HG02610 (cell line): ENCODE measurements around the gene IFNGR1.
"Not testable (repeated sequence)": the region's sequence is repeated elsewhere in the genome, so short reads cannot be mapped to it uniquely, and the experiment has no call there.

Experiments
- ATAC-seq: cut with Tn5 transposase; IDR thresholded peaks from one replicate; pipeline ENCODE4 v1.9.1; 2021; ENCODE audit warnings: mild to moderate bottlenecking, moderate library complexity; ENCODE audit not compliant: unreplicated experiment

IFNGR1 gene

GRCh38 chr6:137218917-137219663 lies at the start of gene IFNGR1:
Gene IFNGR1, minus strand, starts transcription at chr6:137219385. Its CDS starts 58 bp downstream, at chr6:137219327.
- peak; percentile 77 for ATAC-seq

- no peak for ATAC-seq
Measured at GRCh38 chr6:137268911-137269310, 49.7 kb upstream of the IFNGR1 start.

DNA sequence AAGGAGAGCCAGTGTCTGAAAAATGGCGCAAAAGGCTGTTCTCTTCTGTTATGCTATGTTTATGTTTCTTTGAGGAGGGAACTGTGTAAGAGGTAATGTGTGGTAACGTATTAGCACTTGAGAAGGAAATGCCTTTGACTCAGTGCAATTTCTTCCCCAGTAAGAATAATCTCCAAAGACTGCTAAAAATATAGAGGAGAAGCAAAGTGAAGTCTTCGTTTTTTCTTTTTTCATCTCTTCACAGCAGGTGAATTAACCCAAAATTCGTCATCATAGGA lies 47.1 kb upstream of the IFNGR1 start:
- ATAC-seq, result no peak

DNA sequence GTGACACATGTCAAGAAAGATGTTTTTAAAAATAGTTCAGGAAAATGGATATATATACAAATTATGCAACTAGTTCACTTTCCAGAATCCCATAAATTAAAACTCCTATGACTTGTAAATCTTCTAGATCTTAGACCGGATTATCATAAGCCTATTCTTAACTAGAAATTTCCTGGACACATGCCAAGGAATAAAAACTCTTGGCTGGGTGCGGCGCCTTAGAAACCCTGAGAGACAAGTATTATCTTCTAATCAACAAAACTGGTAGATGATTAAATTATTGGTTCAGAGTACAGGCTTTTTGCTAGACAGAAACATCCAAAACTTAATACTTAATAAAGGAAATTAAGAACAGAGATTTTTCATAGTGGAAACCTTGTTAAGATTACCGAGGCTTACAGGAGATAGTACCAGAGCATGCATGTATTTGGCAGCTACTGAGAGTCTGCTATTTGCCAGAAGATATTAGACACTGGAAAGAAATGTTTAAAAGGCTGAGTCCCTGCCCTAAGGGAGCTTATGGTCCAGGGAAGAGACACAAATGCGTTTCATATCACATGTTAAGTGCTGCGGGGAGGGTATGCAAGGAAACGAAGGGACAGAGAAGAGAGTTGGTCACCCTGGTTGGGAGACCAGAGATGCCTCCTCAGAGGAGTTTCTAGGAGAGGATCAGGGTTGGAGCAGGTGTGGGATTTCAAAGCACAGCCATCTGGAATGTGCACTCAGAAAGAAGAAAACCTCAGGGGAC lies 46.5 kb upstream of the IFNGR1 start:
- ATAC-seq, result no peak

GRCh38 chr6:137264311-137265075 lies 45.3 kb upstream of the IFNGR1 start:
- no peak for ATAC-seq

GRCh38 chr6:137261761-137262160 lies 42.6 kb upstream of the IFNGR1 start:
- ATAC-seq, result peak; percentile 72

- no peak for ATAC-seq
Measured at GRCh38 chr6:137261361-137261760, 42.2 kb upstream of the IFNGR1 start.

GRCh38 chr6:137260217-137260616 lies 41.0 kb upstream of the IFNGR1 start:
- no peak for ATAC-seq

GRCh38 chr6:137259349-137259748 lies 40.2 kb upstream of the IFNGR1 start:
- ATAC-seq, result no peak

DNA sequence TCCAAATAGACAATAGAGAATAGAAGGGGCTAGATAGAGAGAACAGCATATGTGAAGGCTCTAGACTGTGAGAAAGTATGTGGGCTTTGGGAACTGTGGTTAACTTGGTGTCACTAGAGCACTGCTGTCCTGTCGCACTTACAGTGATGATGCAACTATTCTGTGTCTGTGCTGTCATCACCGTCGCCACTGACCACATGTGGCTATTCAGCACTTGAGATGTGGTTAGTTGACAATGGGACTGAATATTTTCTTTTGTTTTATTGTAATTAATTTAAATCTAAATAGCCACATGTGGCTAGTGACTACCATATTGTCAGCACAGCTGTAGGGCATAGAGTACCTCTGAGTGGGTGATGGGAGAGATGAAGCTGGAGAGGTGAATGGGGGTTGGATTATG lies 39.0 kb upstream of the IFNGR1 start:
- no peak for ATAC-seq

DNA sequence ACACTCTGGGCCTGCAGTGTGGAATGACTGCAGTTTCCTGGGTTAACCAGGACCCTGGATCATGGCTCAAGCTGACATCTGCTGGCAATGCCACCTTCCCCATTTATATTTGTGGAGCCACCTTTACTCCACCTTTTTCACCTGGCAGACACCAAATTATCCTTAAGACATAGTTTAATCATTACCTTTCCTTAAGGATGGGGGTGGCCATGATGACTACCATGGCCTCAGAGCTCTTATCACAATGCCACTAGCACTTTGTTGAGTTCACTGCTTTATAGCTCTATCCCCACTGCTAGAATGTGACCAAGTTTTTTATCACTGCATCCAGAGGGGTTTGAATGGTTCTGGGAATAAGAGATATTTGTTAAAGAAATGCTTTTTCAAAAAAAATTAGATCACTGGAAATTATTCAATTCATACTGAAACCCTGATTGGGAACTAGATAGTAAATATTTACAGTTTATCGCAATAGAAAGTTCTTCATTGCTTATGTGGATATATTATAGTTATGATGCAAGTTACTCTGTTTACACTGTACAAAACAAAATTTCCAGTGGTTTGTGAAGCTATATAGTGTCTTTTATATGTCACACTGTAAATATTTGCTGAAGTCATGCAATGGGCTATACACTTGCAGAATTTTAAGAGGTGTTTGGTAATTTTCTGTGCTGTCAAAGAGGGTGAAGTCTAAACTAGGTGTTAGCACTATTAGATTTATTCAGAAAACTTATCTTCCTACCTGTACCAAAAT lies 37.3 kb upstream of the IFNGR1 start:
- no peak for ATAC-seq

GRCh38 chr6:137254966-137255365 lies 35.8 kb upstream of the IFNGR1 start:
- ATAC-seq, result no peak

DNA sequence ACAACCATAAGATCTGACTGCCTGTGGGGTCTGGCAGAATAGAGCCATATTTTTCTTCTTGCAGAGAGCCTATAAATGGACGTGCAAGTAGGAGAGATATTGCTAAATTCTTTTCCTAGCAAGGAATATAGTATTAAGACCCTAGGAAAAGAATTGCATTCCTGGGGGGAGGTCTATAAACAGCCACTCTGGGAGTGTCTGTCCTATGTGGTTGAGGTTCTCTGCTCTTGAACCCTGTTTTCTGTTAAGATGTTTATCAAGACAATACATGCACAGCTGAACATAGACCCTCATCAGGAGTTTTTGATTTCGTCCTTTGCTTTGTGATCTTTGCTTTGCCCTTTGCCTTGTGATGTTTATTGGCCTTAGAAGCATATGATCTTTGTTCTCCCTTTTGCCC lies 35.2 kb upstream of the IFNGR1 start:
- not testable (repeated sequence) for ATAC-seq

GRCh38 chr6:137248702-137249101 lies 29.5 kb upstream of the IFNGR1 start:
- ATAC-seq, result no peak

- ATAC-seq, result no peak
Measured at GRCh38 chr6:137247724-137248123, 28.5 kb upstream of the IFNGR1 start.

DNA sequence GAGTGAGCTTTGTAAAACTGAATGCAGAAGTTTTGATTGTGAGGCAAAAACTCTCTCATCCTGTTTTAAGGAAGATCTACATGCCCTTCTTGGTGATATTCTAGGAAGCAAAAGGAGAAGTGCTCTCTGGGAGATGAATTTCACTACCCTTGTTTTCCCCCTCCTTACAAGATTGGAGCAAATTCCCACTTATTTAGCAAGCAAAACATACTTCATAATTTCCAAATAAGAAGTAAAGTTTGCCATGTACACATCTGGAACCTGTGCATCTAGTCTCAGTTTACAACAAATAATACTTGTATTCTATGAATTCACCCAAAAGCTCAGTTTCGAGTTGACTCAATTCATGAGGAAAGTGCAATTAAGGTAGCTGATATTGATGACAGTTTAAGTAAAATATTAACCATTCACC lies 27.6 kb upstream of the IFNGR1 start:
- no peak for ATAC-seq

DNA sequence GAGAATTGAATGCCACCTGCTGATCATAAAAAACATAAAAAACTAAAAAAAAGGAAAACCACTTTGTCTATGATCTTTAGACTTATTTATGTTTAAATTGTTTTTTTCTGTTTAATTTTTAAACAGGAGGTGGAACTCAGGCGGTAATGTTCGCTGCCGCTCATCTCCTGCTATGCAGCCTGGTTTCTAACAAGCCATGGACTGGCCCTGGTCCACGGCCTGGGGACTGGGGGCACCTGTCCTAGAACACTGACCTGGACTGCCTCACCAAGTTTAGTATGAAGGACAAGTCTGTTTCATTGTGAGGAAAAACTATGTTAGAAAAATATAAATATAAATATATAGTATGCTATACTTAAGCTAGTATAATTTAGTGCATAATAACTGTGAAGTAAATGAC lies 27.0 kb upstream of the IFNGR1 start:
- ATAC-seq, result no peak

DNA sequence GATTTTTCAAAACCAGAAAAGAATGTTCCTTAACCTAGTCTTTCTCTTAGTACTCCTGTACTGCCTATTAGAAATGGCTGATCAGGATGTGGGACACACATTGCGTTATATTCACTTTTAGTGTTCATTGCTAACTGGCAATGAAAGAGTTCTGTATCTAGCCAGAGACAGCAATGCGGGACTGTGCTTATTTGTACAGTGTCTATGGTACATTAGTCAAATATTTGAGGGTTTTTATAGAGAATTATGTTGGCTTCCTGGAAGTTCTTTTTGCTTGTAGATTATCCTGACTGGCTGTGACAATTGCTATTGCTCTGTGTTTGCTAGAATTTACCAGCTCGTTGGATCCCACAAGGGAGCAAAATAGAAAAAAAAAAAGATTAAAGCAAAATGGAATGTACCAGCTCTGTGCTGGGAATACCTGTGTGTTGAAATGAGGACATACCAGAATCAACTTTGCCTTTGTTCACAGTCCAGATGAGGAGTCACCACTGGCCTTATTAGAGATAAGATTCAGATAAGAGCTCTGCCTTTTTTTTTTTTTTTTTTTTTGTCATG lies 22.4 kb upstream of the IFNGR1 start:
- ATAC-seq, result no peak

DNA sequence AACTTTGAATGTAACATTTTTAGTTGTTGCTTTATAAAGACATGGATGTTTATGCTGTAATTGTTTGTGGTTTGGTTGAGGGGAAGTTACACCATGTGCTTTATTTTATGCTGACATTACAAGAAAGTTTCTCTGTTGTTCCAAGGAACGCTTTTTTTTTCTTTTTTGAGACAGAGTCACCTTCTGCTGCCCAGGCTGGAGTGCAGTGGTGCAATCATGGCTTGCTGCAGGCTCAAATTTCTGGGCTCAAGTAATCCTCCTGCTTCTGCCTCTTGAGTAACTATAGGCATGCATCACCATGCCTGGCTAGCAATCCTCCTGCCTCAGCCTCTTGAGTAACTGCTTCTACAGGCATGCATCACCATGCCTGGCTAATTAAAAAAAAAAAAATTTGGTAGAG lies 21.0 kb upstream of the IFNGR1 start:
- no peak for ATAC-seq

DNA sequence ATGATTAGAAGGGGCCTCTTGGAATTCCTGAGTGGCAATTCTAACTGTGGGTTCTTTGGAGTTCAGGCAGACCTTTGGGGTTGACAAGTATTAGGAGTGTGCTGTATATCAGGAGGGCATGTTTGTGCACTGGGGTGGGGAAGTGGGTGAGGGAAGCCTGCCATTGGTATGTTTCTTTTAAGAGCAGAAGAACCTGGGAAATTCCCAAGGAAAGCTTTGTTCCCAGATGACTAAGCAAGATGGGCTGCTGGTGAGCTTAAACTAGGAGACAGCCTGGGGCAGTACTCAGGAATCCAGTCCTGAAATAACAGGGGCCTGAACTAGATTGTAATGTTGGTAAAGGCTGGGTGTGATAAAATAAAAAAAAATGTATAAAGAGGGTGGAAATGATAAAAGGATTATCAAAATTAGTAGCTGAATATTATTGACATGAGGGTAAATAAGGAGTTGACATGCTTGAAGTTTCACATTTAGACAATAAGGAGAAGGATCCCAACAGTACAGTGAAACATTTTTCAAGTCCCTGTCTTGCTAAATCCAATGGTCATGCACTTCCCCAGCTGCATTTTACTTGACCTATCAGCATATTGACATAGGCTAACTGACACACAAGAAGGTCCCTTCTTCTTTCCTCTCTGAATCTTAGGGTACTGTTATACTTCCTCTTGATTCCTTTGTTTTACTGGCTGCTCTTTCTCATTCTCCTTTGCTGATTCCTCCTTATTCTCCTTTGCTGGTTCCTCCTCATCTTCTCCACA lies 18.4 kb upstream of the IFNGR1 start:
- ATAC-seq, result no peak
